ENCODE data around the gene MLPH. TPM values are rescaled to one million over a fixed set of nuclear protein-coding genes. Genes with fewer than 3 reads are reported as not detected.

MLPH gene
- polyA plus RNA-seq, 1 of the 3 experiments (the other 2 are of a cell fraction) = 93.6 TPM

- Histone ChIP-seq H3K9ac (no peak overlapping the region), H3K9me3 (no peaks in the 10 kb centered on the region), H3K4me2 (no peak overlapping the region), H3K4me1 (ENCODE audit: control insufficient read depth in 1 of 2, insufficient read depth in 2 of 2, low read depth in 1 of 2, low read length in 1 of 2) (peaks cover 0 to 8% of the 10 kb centered on the region in 2 experiments; a peak in 1 of 4 replicates), H3K27ac (ENCODE audit: low read depth in 2 of 2, low read length in 1 of 2) (no peak overlapping the region), H3K9me2 (no peaks in the 10 kb centered on the region), H3K4me3 (ENCODE audit: low read depth in 2 of 2, low read length in 1 of 2) (no peak overlapping the region), H3K79me2 (ENCODE audit: insufficient read depth) (no peaks in the 10 kb centered on the region), H3K27me3 (ENCODE audit: insufficient read depth) (no peaks in the 10 kb centered on the region), H3F3A (replicated peaks; ENCODE audit: insufficient read depth) (peaks cover 3% of the 10 kb centered on the region), H2AFZ (ENCODE audit: low read depth) (no peak overlapping the region), H3K36me3 (replicated peaks in 1 of 2; ENCODE audit: control insufficient read depth in 1 of 2, insufficient read depth in 2 of 2, low read length in 1 of 2) (no peaks in the 10 kb centered on the region), H4K20me1 (ENCODE audit: insufficient read depth) (no peaks in the 10 kb centered on the region)
- 92% methylated on average over 11 of the region's 17 CpGs for WGBS (ENCODE audit: low lambda C conversion rate)
- POLR2A ChIA-PET = no interaction called here
- DNase-seq = no peak
- no peak for TF ChIP-seq ELF1 (IDR thresholded peaks at IDR 0.05)
- TF ChIP-seq TEAD4 (IDR thresholded peaks at IDR 0.05; ENCODE audit: borderline replicate concordance, insufficient read depth) = no peak
- no peak for TF ChIP-seq USF1 (IDR thresholded peaks at IDR 0.05; ENCODE audit: borderline replicate concordance, low read depth)
- TF ChIP-seq REST (IDR thresholded peaks at IDR 0.05; ENCODE audit: low read depth, low read length) = no peak
- TF ChIP-seq NFIC (IDR thresholded peaks at IDR 0.05; ENCODE audit: borderline replicate concordance) = no peak
- TF ChIP-seq SMC3 (IDR thresholded peaks at IDR 0.05; ENCODE audit: low read depth, low read length) = no peak
- no peak for TF ChIP-seq FOSL2 (IDR thresholded peaks at IDR 0.05; ENCODE audit: borderline replicate concordance, low read depth)
- no peak for TF ChIP-seq USF2 (IDR thresholded peaks at IDR 0.05; ENCODE audit: borderline replicate concordance, low read depth, low read length)
- TF ChIP-seq ZBTB33 (IDR thresholded peaks at IDR 0.05; ENCODE audit: borderline replicate concordance, low read depth) = no peak
- CTCF ChIA-PET = interaction anchor here (1.0 to 3.0 kb wide), 2 partner anchors 22 to 81 kb away, joined by 3 to 14 read pairs; no protein-coding TSS in a partner anchor
Observed at GRCh38 chr2:237593596-237594320, 106.7 kb downstream of the MLPH start.
